Hematopoietic multipotent progenitor cell treated with erythropoietin and hydrocortisone succinate and interleukin-3 and kit ligand, for 4 days (in vitro differentiated cells): ENCODE results near the gene MAPK14.
A peak's percentile ranks its signal among the peaks of the same experiment; 100 is the strongest.

Source experiments
- DNase-seq: peaks from one replicate; pipeline ENCODE4 v3.0.0-alpha.2; 2015

Gene MAPK14

DNA sequence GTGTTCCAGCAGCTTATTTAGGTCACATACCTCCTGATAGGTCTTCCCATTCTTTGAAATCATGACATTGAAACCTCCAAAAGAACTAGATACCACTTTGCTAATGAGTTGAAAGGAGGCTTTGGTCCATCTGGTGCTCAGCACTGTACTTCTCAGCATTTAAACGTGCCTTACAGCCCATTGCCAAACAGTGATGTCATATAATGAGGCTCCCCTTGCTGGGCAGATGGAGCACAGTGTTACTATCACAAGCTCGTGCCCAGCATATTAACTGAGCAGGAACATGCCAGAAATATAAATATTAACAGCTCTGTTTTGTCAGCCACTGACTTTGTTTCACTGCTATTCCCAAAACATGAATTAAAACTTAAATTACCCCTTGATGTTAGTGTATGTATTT is 77.2 kb downstream of the MAPK14 start:
- no peak for DNase-seq

GRCh38 chr6:36109092-36109491 is 81.5 kb downstream of the MAPK14 start:
- DNase-seq: no peak

- no peak for DNase-seq
Measured at GRCh38 chr6:36110050-36110449, 82.4 kb downstream of the MAPK14 start.

DNA sequence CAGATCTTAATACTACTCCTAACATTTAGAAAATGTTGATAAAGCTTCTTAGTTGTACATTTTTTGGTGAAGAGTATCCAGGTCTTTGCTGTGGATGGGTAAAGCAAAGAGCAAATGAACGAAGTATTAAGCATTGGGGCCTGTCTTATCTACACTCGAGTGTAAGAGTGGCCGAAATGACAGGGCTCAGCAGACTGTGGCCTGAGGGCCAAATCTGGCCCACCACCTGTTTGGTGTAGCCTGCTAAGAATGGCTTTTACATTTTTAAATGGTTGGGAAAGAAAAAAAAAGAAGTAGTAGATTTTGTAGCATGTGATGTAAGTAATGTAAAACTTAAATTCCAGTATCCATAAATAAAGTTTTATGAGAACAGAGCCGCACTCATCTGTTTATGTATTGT is 83.3 kb downstream of the MAPK14 start:
- no peak for DNase-seq

DNA sequence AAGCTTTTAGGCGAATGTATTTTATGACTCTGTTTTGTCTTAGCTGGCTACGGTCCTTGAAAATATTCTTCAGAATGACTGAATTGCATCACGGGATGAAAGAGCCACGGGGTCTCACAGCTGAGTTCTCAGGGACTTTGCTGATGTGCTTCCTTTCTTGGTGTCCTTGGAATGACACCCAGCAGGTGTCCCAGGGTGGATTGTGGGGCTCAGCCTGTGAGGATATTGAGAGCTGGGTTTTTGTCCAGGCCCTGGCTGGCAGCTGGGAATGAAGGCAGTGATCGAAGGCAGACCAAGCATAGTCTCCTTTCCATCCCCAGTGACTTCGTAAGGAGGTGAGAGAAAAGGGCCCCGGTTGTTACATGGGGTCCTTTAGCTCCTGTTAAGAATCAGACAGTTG is 83.9 kb downstream of the MAPK14 start:
- no peak for DNase-seq

DNA sequence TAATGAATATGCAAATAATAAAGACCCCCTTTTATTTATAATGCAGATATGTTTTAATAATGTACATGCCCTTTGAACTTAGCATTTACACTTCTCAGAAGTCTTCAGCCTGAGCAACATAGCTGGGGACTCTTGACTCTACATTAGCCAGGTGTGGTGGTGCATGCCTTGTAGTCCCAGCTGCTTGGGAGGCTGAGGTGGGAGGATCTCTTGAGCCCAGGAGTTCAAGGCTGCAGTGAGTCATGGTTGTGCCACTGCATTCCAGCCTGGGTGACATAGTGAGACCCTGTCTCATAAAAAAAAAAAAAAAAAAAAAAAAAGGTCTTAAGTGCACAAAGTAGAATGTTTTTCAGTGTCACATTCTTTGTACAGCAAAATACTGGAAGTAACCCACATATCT is 85.4 kb downstream of the MAPK14 start:
- no peak for DNase-seq

- DNase-seq: no peak
Measured at GRCh38 chr6:36113703-36114102, 86.1 kb downstream of the MAPK14 start.

- DNase-seq: peak; percentile 74
Measured at GRCh38 chr6:36114798-36115408, 87.3 kb downstream of the MAPK14 start.

- no peak for DNase-seq
Measured at GRCh38 chr6:36115412-36115811, 87.8 kb downstream of the MAPK14 start.

GRCh38 chr6:36116066-36116864 is 88.7 kb downstream of the MAPK14 start:
- DNase-seq: no peak

DNA sequence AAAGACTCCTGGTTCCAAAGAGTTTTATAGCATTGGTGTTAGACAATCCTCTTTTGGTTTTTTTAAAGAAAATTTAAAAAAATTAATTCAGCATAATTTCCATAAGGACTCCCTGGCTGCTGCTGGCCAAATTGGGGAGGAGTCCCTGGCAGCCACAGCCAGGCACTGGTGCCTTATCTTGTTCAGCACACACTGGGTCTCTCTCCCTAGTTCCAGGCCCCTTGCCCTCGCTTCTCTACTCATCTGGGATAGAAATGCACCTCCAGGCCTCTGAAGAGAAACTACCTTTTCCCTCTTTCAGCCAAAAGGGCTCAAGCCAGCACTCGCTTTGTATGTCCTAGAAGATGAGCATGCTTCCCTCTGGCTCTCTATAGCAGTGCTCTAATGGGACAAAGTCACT is 89.3 kb downstream of the MAPK14 start:
- DNase-seq: peak; percentile 84

GRCh38 chr6:36117658-36118549 is 90.3 kb downstream of the MAPK14 start:
- no peak for DNase-seq

DNA sequence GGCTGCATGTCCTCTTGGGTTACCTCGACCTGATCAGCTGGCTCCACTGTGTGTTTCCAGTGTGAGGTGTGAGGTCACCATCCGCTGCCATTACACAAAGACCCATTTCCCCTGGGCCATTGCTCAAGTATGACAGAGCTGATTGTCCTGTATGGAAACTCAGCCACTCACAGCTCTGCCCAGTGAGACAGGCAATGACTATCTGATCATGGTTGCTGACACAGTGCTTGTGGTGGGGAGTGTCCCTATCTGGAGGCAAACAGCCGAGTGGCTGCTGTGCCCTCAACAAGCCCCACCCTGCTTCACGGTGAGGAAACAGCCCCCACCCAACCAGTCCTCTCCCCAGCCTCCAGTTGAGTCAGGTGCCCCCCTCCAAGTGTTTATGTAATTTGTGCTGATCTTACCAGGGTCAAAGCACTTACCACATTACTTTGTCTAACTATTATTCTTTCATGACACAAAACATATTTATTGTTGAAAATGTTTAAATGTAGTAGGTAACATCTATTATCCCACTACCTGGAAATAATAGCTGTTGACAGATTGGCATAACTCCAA is 91.0 kb downstream of the MAPK14 start:
- peak; percentile 98 for DNase-seq

DNA sequence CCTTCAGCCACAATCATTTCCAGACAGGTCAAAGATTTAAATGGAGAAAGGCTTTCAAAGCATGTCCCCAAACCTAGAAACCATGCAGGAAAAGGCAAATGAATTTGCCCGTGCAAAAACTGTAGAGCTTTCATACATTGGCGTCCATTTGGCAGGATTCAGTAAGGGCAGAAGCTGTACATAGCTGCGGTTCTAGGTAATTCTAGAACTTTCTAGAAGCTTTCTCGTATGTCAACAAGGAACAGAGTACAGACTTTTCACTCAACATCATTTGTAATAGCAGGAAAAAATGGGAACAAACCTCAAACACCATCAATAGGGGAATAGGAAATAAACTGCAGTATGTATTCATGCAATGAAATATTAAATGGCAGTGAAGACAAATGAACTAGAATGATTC is 91.6 kb downstream of the MAPK14 start:
- no peak for DNase-seq

DNA sequence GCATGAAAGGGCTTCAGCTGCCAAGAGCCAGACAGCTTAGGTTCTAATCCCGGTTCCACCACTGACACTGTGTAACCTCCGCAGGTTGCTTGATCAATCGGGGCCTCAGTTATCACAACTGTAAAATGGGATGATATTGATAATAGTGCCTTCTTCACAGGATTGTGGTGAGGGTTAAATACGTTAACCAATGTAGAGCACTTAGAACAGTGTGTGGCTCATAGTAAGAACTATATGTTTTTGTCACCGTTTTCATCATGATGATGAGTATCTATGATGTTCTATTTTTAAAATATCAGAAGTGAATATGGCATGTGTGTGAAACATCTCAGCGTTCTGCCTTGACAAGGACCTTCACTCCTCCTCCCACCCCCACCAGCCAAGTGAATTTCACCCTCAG is 92.4 kb downstream of the MAPK14 start:
- no peak for DNase-seq

GRCh38 chr6:36120539-36120938 is 92.9 kb downstream of the MAPK14 start:
- peak; percentile 81 for DNase-seq

DNA sequence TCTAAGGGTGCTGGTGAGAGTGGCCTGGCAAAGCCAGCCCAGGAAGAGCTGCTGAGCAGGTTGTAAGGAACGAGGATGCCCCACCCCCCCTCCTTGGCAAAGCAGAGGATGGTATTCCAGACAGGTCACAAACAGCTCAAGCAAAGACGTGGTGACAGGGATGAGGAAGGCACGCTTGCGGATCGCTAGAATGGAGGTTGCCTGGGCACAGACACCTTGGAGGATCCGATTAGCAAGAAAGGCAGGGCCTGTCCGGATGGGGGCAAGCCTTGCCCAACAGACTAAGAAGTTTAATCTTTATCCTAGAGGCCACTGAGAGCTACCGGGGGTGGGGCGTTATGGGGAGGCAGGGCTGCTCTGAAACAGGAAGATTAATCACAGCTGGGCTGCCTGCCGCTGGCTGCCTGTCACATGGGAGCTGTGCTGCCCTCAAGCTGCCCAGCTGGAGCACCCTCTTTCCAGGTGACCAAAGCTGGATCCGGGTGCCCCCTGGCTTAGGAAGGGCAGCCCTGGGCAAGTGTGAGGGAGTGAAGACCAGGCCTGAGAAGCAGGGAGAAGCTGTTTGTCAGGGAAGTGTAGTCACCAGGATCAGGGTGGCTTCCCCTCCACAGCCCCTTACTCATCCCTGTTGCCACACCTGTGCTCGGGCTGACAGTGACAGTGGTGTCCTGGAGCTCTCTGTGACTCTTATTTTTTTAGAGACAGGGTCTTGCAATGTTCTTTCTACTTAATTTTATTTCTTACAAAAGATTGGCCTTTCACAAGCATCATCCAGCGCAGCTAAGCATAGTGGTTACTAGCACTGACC is 93.6 kb downstream of the MAPK14 start:
- peak; percentile 95 for DNase-seq

GRCh38 chr6:36121787-36122494 is 94.3 kb downstream of the MAPK14 start:
- no peak for DNase-seq

GRCh38 chr6:36122495-36123269 is 95.1 kb downstream of the MAPK14 start:
- DNase-seq: no peak

- DNase-seq: peak; percentile 94
Measured at GRCh38 chr6:36123270-36124139, 95.9 kb downstream of the MAPK14 start.
